ENCODE results near the gene ADAMTS16. TPM values are rescaled to one million over a fixed set of nuclear protein-coding genes. Genes with fewer than 3 reads are reported as not detected.

ADAMTS16 gene
- total and polyA plus RNA-seq, 2 donors (not counting 3 experiments of a cell fraction or from before 2014, with no cell fraction given): not detected

DNA sequence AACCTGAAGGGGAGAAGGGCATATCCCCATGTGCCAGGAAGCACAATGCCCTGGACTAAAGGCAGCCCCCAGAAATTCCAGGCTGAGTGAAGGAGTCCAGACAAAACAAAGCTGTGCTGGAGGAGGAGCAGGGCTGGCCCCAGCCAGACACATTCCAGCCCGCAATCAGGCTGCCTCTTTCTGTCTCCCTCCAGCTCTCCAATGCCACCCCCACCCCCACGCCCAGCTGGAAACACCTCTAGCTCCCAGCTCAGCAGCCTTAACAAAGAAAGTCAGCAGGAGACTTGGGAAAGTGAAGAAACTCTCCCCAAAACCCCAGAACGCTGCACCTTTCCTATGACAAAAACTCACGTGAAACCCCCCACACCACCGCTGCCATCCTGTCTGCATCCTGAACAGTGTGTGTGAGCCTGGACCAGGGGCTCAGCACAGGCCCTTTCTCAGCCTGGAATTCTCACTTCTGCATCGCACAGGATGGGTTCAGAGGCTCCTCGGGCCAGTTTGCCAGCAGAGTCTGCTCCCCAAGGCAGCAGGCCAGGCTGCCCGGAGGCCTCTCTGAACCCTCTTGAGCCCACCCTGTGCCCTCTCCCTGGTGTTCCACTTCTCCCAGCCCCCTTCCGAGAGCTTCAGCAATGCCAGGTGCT is 186.1 kb downstream of the ADAMTS16 start:
- no peak overlapping the region for H3K27ac ChIP-seq (ENCODE audit: insufficient read depth, low read depth, low read length)
- FAIRE-seq: no peak
- H2AFZ ChIP-seq (ENCODE audit: low read depth, low read length): no peak overlapping the region
- ChIA-PET POLR2A (no interaction called here), CTCF (no interaction called here)
- no peak overlapping the region for H3K4me3 ChIP-seq (replicated peaks in 1 of 3; ENCODE audit: insufficient read depth in 1 of 3, low read depth in 1 of 3, low read length in 3 of 3)
- no peaks in the 10 kb centered on the region for H3K4me1 ChIP-seq (ENCODE audit: control insufficient read depth, extremely low read depth, insufficient read depth, low read length)
- dilution Hi-C loops (cut with MboI; ENCODE audit: extremely low pct_ligation_motif_present, low sequenced_read_pairs) (no loop called here), intact Hi-C loops (cut with micrococcal nuclease) (no loop called here)
- TF ChIP-seq EZH2 (IDR thresholded peaks at IDR 0.05; ENCODE audit: borderline replicate concordance, low read depth, low read length, severe bottlenecking) (no peak), MYC (IDR thresholded peaks at IDR 0.05; ENCODE audit: low read depth, low read length) (no peak), MAX (IDR thresholded peaks at IDR 0.05; ENCODE audit: insufficient read depth, insufficient read length) (no peak), JUN (IDR thresholded peaks at IDR 0.05; ENCODE audit: borderline replicate concordance, insufficient read depth, insufficient read length, low read depth) (no peak), POLR2AphosphoS5 (IDR thresholded peaks at IDR 0.05; ENCODE audit: insufficient read depth, low read depth, low read length) (no peak), POLR2A (IDR thresholded peaks at IDR 0.05; ENCODE audit: low read depth, low read length) (no peak), FOS (IDR thresholded peaks at IDR 0.05; ENCODE audit: borderline replicate concordance, insufficient read depth, low read length) (no peak), GATA2 (IDR thresholded peaks at IDR 0.05; ENCODE audit: insufficient read depth, insufficient read length, low read depth, low read length) (no peak), CTCF (IDR thresholded peaks at IDR 0.05; ENCODE audit: extremely low read depth in 1 of 2, insufficient read depth in 1 of 2, low read depth in 1 of 2, low read length in 2 of 2) (no peak)
- no peaks in the 10 kb centered on the region for H3K79me2 ChIP-seq (ENCODE audit: control insufficient read depth, insufficient read depth, low read length)
- H3K9me3 ChIP-seq (replicated peaks; ENCODE audit: control insufficient read depth, insufficient read depth, low read length): peaks cover 2% of the 10 kb centered on the region
- H3K27me3 ChIP-seq (ENCODE audit: control insufficient read depth in 2 of 2, insufficient read depth in 2 of 2, low read length in 2 of 2): no peaks in the 10 kb centered on the region
- H4K20me1 ChIP-seq (replicated peaks; ENCODE audit: control insufficient read depth, extremely low read depth, insufficient read depth, low read length): no peaks in the 10 kb centered on the region
- no peak overlapping the region for H3K9ac ChIP-seq (replicated peaks; ENCODE audit: extremely low read depth, insufficient read depth, low read length)
- H3K4me2 ChIP-seq (ENCODE audit: insufficient read depth, low read length): no peak overlapping the region
- no TSS peak for BruUV-seq (replicated peaks)
- no peak for DNase-seq (ENCODE audit: low read depth, low spot score)
- H3K9me1 ChIP-seq (replicated peaks; ENCODE audit: control insufficient read depth, extremely low read depth, insufficient read depth, low read length): no peaks in the 10 kb centered on the region
- no peaks in the 10 kb centered on the region for H3K36me3 ChIP-seq (ENCODE audit: control insufficient read depth in 2 of 2, extremely low read depth in 1 of 2, insufficient read depth in 2 of 2, low read length in 2 of 2)

All from endothelial cell of umbilical vein (primary cell).